OCI-M2 (cell line): Measurements from ENCODE around the gene GRIK4.
"Not testable (repeated sequence)": the region's sequence is repeated elsewhere in the genome, so short reads cannot be mapped to it uniquely, and the experiment has no call there.

Source experiments
- DNase-seq: peaks from one replicate; lab custom pipeline; 2025; ENCODE audit not compliant: unreplicated experiment; lab: John Stamatoyannopoulos, UW

The GRIK4 gene

GRCh38 chr11:121029813-121030445 lies 518.4 kb downstream of the GRIK4 start:
- no peak for DNase-seq

- no peak for DNase-seq
Measured at GRCh38 chr11:121031167-121031566, 519.6 kb downstream of the GRIK4 start.

- DNase-seq: not testable (repeated sequence)
Measured at GRCh38 chr11:121031648-121032047, 520.1 kb downstream of the GRIK4 start.

- no peak for DNase-seq
Measured at GRCh38 chr11:121032546-121032945, 521.0 kb downstream of the GRIK4 start.

GRCh38 chr11:121033635-121034034 lies 522.1 kb downstream of the GRIK4 start:
- no peak for DNase-seq

GRCh38 chr11:121035169-121035755 lies 523.7 kb downstream of the GRIK4 start:
- no peak for DNase-seq

GRCh38 chr11:121035780-121036179 lies 524.2 kb downstream of the GRIK4 start:
- DNase-seq: no peak

GRCh38 chr11:121037016-121037415 lies 525.5 kb downstream of the GRIK4 start:
- no peak for DNase-seq
